ENCODE data around the gene DGKG.

DNA sequence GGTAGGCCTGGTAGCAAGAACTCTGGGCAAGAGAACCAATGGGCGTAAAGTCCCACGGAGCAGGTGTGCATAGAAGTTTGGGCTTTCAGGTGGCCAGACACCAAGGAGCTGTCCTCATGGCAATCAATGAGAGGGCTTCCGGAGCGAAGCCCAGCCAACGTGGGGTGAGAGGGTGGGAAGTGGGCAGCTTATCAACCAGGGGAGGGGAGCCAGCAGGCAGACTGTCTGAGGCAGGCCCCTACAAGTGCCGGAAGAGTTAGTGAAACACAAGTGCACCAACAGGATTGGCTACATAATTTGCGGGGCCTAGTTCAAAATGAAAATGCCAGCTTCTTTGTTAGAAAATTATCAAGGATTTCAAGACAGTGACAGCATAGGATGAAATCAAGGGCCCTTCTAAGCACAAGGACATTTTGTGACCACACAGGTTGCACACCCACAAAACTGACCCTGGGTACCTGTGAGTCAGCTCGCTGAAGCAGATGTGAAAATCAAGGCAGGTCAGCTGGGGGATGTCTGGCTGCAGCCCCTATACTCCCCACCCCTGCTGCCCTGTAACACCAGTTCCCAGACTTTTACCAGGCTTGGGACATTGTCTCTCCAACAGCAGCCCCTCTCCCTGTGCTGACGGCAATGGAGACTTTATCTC, 151.1 kb downstream of the DGKG start:
- no peak for TF ChIP-seq EZH2phosphoT487 (IDR thresholded peaks at IDR 0.05; ENCODE audit: borderline replicate concordance)
- TF ChIP-seq, protein P1, sequence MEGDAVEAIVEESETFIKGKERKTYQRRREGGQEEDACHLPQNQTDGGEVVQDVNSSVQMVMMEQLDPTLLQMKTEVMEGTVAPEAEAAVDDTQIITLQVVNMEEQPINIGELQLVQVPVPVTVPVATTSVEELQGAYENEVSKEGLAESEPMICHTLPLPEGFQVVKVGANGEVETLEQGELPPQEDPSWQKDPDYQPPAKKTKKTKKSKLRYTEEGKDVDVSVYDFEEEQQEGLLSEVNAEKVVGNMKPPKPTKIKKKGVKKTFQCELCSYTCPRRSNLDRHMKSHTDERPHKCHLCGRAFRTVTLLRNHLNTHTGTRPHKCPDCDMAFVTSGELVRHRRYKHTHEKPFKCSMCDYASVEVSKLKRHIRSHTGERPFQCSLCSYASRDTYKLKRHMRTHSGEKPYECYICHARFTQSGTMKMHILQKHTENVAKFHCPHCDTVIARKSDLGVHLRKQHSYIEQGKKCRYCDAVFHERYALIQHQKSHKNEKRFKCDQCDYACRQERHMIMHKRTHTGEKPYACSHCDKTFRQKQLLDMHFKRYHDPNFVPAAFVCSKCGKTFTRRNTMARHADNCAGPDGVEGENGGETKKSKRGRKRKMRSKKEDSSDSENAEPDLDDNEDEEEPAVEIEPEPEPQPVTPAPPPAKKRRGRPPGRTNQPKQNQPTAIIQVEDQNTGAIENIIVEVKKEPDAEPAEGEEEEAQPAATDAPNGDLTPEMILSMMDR (conservative IDR thresholded peaks at IDR 0.05; ENCODE audit: low read length): no peak
